GM21526 (cell line): ENCODE data around the gene ZNHIT3.
"Not testable (repeated sequence)": the region's sequence is repeated elsewhere in the genome, so short reads cannot be mapped to it uniquely, and the experiment has no call there.

Experiments used
- ATAC-seq: cut with Tn5 transposase; IDR thresholded peaks from one replicate; pipeline ENCODE4 v1.9.1; 2021; ENCODE audit warnings: moderate library complexity; ENCODE audit not compliant: unreplicated experiment, low FRiP score

Gene ZNHIT3

GRCh38 chr17:36482611-36483504, 3.6 kb upstream of the ZNHIT3 start:
- no peak for ATAC-seq

GRCh38 chr17:36484021-36484420, 2.5 kb upstream of the ZNHIT3 start:
- ATAC-seq = not testable (repeated sequence)

- no peak for ATAC-seq
These were observed 1.5 kb upstream of the ZNHIT3 start for GRCh38 chr17:36485027-36485426.

- ATAC-seq = no peak
These were observed 677 bp upstream of the ZNHIT3 start for GRCh38 chr17:36485805-36486203.

- ATAC-seq = no peak
These were observed 7.5 kb downstream of the ZNHIT3 start for GRCh38 chr17:36493956-36494355.

- ATAC-seq = no peak
These were observed 8.2 kb downstream of the ZNHIT3 start for GRCh38 chr17:36494674-36495073.

GRCh38 chr17:36495076-36495578, 8.6 kb downstream of the ZNHIT3 start:
- ATAC-seq = no peak

- no peak for ATAC-seq
These were observed 9.7 kb downstream of the ZNHIT3 start for GRCh38 chr17:36496018-36496789.

GRCh38 chr17:36498155-36498554, 11.7 kb downstream of the ZNHIT3 start:
- no peak for ATAC-seq

- ATAC-seq = no peak
These were observed 12.2 kb downstream of the ZNHIT3 start for GRCh38 chr17:36498560-36499300.

GRCh38 chr17:36500745-36501225, 14.3 kb downstream of the ZNHIT3 start:
- ATAC-seq = no peak

GRCh38 chr17:36501351-36501750, 14.9 kb downstream of the ZNHIT3 start:
- no peak for ATAC-seq

GRCh38 chr17:36501963-36502362, 15.5 kb downstream of the ZNHIT3 start:
- no peak for ATAC-seq

GRCh38 chr17:36503456-36504155, 17.1 kb downstream of the ZNHIT3 start:
- ATAC-seq = no peak

- no peak for ATAC-seq
These were observed 17.7 kb downstream of the ZNHIT3 start for GRCh38 chr17:36504156-36504545.

GRCh38 chr17:36505171-36505570, 18.7 kb downstream of the ZNHIT3 start:
- ATAC-seq = no peak

GRCh38 chr17:36506249-36506826, 19.9 kb downstream of the ZNHIT3 start:
- ATAC-seq = no peak

- no peak for ATAC-seq
These were observed 20.4 kb downstream of the ZNHIT3 start for GRCh38 chr17:36506831-36507230.

GRCh38 chr17:36507266-36507665, 20.8 kb downstream of the ZNHIT3 start:
- ATAC-seq = no peak

GRCh38 chr17:36508439-36508838, 22.0 kb downstream of the ZNHIT3 start:
- ATAC-seq = not testable (repeated sequence)
